Lung (tissue), 12 donors: ENCODE results near the gene DHRS11. TPM values are rescaled to one million over a fixed set of nuclear protein-coding genes. Genes with fewer than 3 reads are reported as not detected.

ENCODE experiments used
- ATAC-seq: fragments of 200-7000 bp; cut with Tn5 transposase; one replicate; pipeline ENCODE4 v1.9.1; 2020; ENCODE audit warnings: moderate number of reproducible peaks; ENCODE audit not compliant: insufficient read depth, low FRiP score
- DNase-seq, 3 donors: peaks; one replicate each; pipeline ENCODE4 v3.0.0-alpha.2; 2013 to 2017
- H3K27ac ChIP-seq, 2 donors: one replicate each; pipeline ENCODE4 v1.5.1; 2013; ENCODE audit warnings: mild to moderate bottlenecking in 2 of 2, moderate library complexity in 2 of 2, control low read depth in 1 of 2, inconsistent platforms in 1 of 2, low read depth in 1 of 2, low read length in 1 of 2
- H3K27me3 ChIP-seq, 3 donors: one replicate each; pipeline ENCODE4 v1.5.1; 2013; ENCODE audit warnings: low read length in 2 of 3; ENCODE audit not compliant: control insufficient read depth in 3 of 3, insufficient read depth in 3 of 3
- H3K36me3 ChIP-seq, 4 donors: one replicate each; pipeline ENCODE4 v1.5.1; 2013; ENCODE audit warnings: low read length in 4 of 4, mild to moderate bottlenecking in 1 of 4, moderate library complexity in 1 of 4; ENCODE audit not compliant: control insufficient read depth in 4 of 4, insufficient read depth in 4 of 4
- H3K4me1 ChIP-seq, 5 donors: one replicate each; pipeline ENCODE4 v1.5.1; 2013; ENCODE audit warnings: low read length in 5 of 5, mild to moderate bottlenecking in 2 of 5, moderate library complexity in 1 of 5; ENCODE audit not compliant: control insufficient read depth in 5 of 5, insufficient read depth in 5 of 5
- H3K4me3 ChIP-seq: one replicate; pipeline ENCODE4 v1.5.1; 2013; ENCODE audit warnings: mild to moderate bottlenecking, control low read depth, moderate library complexity
- H3K9ac ChIP-seq, 2 donors: one replicate each; pipeline ENCODE4 v1.5.1; 2013; ENCODE audit warnings: low read length in 2 of 2, control low read depth in 1 of 2; ENCODE audit not compliant: insufficient read depth in 1 of 2
- H3K9me3 ChIP-seq, 4 donors: one replicate each; pipeline ENCODE4 v1.5.1; 2013; ENCODE audit warnings: low read length in 3 of 4, mild to moderate bottlenecking in 1 of 4, moderate library complexity in 1 of 4; ENCODE audit not compliant: control insufficient read depth in 4 of 4, insufficient read depth in 3 of 4
- WGBS, 2 donors: extraction: QIAGEN DNeasy Blood & Tissue Kit; methylation state at CpG; one replicate each; pipeline ENCODE4 v1.1.7; 2013; 5-methylcytosine and 5-hydroxymethylcytosine counted together
- polyA plus RNA-seq, 2 donors: library from polyadenylated mRNA; stranded (reverse); fragments of 200-250 nt; gene quantifications; one replicate each; pipeline ENCODE4 v1.2.1, GENCODE V29; 2013
- total RNA-seq, 2 donors: library from RNA; depleted of rRNA in 1 of 2; stranded (reverse); fragments of >200 nt in 1 of 2; gene quantifications; one replicate each; pipeline ENCODE4 v1.2.1, GENCODE V29; 2014 to 2021
- TF ChIP-seq, protein P1 (sequence below): IDR thresholded peaks from 2 replicates; pipeline ENCODE4 v1.5.1; 2012; ENCODE audit warnings: mild to moderate bottlenecking; ENCODE audit errors: control extremely low read depth, extremely low read depth
- donor health status: control.
- donor health status: control.
- donor health status: Bipolar disorder and iron deficiency.
- donor health status: healthy.
- donor health status: DM: yes; HTN: yes; CAD: no.

DHRS11 gene
- total and polyA plus RNA-seq, 4 donors: 3.7 to 9.1 (median 5.7) TPM

DNA sequence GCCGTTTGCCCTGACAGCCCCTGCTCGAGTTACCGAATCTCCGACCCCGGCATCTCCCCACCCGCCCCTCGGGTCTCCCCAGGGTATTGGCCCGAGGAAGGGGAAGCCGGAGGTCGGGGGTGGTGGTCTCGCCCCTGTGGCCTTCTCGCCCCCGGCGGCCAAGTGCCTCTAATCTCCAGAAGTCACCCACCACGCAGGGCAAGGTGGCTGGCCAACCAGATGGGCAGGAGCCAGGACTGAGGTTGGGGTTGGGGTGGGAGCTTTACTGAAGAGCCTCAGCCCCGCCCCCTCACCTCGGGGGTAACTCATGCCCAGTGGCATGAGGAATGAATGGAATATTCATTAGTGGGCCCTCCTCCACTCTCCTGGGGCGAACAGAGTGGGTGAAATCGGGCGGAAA is 637 bp downstream of the DHRS11 start:
- DNase-seq: no peak

DNA sequence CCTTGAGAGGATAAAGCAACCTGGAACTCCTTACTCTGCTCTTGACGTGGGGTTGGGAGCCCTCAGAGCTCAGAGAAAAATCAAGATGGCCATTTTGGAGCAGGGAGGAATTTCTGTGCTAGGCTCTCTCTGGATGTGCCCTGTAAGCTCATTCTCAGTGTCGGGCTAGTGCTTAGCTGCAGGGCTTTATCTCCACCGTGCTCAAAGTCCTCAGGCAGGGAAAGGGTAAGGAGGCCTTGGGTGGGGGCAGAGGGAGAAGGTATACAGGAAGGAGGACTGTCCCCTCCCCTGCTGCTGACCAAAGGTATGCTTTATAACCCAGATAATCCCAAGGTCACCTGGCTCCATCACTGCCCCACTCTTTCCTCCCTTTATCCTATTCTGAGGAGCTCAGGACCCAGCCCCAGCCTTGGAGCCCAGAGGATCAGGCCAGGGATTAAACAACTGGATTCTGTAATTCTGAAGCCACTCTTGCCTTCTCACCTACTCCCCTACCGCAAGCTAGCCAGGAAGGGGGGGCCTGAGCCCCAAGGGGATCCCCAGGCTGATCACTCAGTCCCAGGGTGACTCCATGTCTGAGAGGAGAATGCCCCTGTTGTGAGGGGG is 1.1 kb downstream of the DHRS11 start:
- DNase-seq (no peak), ATAC-seq (no peak)
- TF ChIP-seq, protein P1, sequence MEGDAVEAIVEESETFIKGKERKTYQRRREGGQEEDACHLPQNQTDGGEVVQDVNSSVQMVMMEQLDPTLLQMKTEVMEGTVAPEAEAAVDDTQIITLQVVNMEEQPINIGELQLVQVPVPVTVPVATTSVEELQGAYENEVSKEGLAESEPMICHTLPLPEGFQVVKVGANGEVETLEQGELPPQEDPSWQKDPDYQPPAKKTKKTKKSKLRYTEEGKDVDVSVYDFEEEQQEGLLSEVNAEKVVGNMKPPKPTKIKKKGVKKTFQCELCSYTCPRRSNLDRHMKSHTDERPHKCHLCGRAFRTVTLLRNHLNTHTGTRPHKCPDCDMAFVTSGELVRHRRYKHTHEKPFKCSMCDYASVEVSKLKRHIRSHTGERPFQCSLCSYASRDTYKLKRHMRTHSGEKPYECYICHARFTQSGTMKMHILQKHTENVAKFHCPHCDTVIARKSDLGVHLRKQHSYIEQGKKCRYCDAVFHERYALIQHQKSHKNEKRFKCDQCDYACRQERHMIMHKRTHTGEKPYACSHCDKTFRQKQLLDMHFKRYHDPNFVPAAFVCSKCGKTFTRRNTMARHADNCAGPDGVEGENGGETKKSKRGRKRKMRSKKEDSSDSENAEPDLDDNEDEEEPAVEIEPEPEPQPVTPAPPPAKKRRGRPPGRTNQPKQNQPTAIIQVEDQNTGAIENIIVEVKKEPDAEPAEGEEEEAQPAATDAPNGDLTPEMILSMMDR: no peak
- Histone ChIP-seq H3K4me1 (peaks cover 0 to 14% (median 11%) of the 10 kb centered on the region in 5 donors), H3K4me3 (no peak overlapping the region), H3K27ac (no peak overlapping the region), H3K9me3 (no peaks in the 10 kb centered on the region), H3K9ac (peak overlapping the region in 1 of 2 donors; percentile 44), H3K36me3 (peaks cover 2 to 12% (median 3%) of the 10 kb centered on the region in 4 donors), H3K27me3 (no peaks in the 10 kb centered on the region)
- WGBS, 2 donors: 44 to 47% methylated on average over 4 of the region's 4 CpGs

More for the DNA sequence above, 637 bp downstream of the DHRS11 start:
- peak overlapping the region; percentile 92 for H3K4me3 ChIP-seq
- WGBS, 2 donors: 5% methylated on average over 20 of the region's 20 CpGs
- peak; percentile 16 for ATAC-seq
- no peak overlapping the region for H3K27ac ChIP-seq
- H3K9ac ChIP-seq: peak overlapping the region in 1 of 2 donors; percentile 44
- no peaks in the 10 kb centered on the region for H3K27me3 ChIP-seq
- peaks cover 0 to 14% (median 11%) of the 10 kb centered on the region in 5 donors for H3K4me1 ChIP-seq
- H3K36me3 ChIP-seq: peaks cover 6 to 16% (median 7%) of the 10 kb centered on the region in 4 donors
- TF ChIP-seq, protein P1: no peak
- no peaks in the 10 kb centered on the region for H3K9me3 ChIP-seq

DNA sequence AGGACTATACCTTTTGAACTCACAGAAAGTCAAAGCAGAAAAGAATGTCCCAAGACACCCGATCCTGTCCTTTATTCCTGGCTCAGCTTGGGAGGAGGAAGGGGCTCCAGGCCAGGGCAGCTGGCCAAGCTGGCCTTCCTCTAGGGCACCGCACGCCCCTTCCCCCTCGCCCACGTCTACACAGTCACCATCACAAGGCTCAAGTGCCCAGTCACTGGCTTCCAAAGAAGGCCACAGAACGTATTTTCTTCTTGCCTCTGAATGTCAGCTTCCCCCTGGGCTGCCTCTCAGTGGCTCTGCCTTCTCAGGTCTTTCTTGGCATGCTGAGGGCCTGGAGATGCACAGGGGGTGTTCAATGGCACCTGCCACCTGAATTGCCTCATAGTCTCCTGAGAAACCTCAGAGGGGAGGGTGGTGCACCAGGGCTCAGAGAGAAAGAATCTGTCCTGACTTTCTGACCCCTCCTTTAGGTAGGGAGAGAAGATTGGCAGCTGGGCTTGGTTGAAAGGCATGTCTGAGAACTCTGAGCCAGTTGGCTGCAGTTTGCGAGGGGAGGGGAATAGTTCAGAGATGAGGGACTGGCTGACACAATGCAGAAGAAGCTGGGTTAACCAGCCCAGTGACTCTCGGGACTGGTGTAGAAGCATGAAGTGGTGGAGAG is 2.1 kb downstream of the DHRS11 start:
- 77 to 88% methylated on average over 8 of the region's 8 CpGs for WGBS, 2 donors
- no peak overlapping the region for H3K9ac ChIP-seq
- H3K9me3 ChIP-seq: no peaks in the 10 kb centered on the region
- TF ChIP-seq, protein P1: no peak
- H3K36me3 ChIP-seq: peaks cover 0 to 7% (median 0%) of the 10 kb centered on the region in 4 donors
- H3K4me1 ChIP-seq: peaks cover 0 to 14% (median 11%) of the 10 kb centered on the region in 5 donors
- no peak for ATAC-seq
- H3K27ac ChIP-seq: no peak overlapping the region
- DNase-seq: no peak
- H3K27me3 ChIP-seq: no peaks in the 10 kb centered on the region
- no peak overlapping the region for H3K4me3 ChIP-seq
